HEK293 (cell line): ENCODE measurements around the gene GTF2F2.

Experiments used
- OVOL3 ChIP-seq: fragments of 450-650 bp; formaldehyde crosslinking; IDR thresholded peaks from 2 replicates; pipeline ENCODE4 v1.5.1; 2016; ENCODE audit warnings: missing biosample characterization, missing genetic modification characterization
- TRIM28 ChIP-seq: IDR thresholded peaks from 2 replicates; pipeline ENCODE4 v1.6.1; 2011; ENCODE audit warnings: low read length, control low read depth, borderline replicate concordance
- ZBTB7A ChIP-seq: fragments of 450-650 bp; formaldehyde crosslinking; IDR thresholded peaks from 2 replicates; pipeline ENCODE4 v1.5.1; 2016; ENCODE audit warnings: low read depth, missing biosample characterization, missing genetic modification characterization
- ZNF169 ChIP-seq: fragments of 450-650 bp; formaldehyde crosslinking; IDR thresholded peaks from 2 replicates; pipeline ENCODE4 v1.5.1; 2016; ENCODE audit warnings: missing biosample characterization, missing genetic modification characterization
- ZNF610 ChIP-seq: fragments of 450-650 bp; formaldehyde crosslinking; IDR thresholded peaks from 2 replicates; pipeline ENCODE4 v1.5.1; 2016; ENCODE audit warnings: missing biosample characterization, missing genetic modification characterization, borderline replicate concordance
- TF ChIP-seq, protein P1 (sequence below): fragments of 450-650 bp; formaldehyde crosslinking; optimal IDR thresholded peaks from 2 replicates; pipeline ENCODE3; 2016; ENCODE audit warnings: missing biosample characterization, mild to moderate bottlenecking, missing genetic modification characterization
- TF ChIP-seq, protein P2 (sequence below): fragments of 450-650 bp; formaldehyde crosslinking; IDR thresholded peaks from 2 replicates; pipeline ENCODE4 v1.5.1; 2016; ENCODE audit warnings: missing biosample characterization, missing genetic modification characterization
- TF ChIP-seq, protein P3 (sequence below): fragments of 450-650 bp; formaldehyde crosslinking; IDR thresholded peaks from 2 replicates; pipeline ENCODE4 v1.5.1; 2016; ENCODE audit warnings: missing biosample characterization, missing genetic modification characterization, borderline replicate concordance
- TF ChIP-seq, protein P4 (sequence below): fragments of 450-650 bp; formaldehyde crosslinking; IDR thresholded peaks from 2 replicates; pipeline ENCODE4 v1.5.1; 2016; ENCODE audit warnings: missing biosample characterization, missing genetic modification characterization

DNA sequence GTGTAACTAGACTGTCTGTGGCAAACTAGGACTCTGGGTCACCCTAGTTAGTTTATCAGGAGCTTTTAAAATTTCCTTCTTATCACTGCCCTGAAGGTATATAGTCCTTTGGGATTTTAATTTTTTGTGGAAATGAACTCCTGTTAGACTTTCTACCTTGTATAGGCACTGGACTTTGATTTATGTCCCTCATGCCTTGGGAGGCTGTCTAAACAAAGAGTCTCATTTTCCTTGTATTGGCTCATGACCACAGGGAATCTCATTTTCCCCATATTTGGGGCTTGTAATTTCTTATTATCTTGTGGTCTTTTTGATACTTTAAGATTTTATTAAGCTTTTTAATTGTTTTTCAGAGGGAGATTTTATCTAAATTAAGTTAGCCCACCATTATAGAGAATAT lies 59.1 kb downstream of the GTF2F2 start:
- TF ChIP-seq, protein P1, sequence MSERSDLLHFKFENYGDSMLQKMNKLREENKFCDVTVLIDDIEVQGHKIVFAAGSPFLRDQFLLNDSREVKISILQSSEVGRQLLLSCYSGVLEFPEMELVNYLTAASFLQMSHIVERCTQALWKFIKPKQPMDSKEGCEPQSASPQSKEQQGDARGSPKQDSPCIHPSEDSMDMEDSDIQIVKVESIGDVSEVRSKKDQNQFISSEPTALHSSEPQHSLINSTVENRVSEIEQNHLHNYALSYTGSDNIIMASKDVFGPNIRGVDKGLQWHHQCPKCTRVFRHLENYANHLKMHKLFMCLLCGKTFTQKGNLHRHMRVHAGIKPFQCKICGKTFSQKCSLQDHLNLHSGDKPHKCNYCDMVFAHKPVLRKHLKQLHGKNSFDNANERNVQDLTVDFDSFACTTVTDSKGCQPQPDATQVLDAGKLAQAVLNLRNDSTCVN, result no peak
- TF ChIP-seq ZNF169 (tag by site-specific recombination) (no peak), ZBTB7A (tag by site-specific recombination) (no peak), OVOL3 (no peak), ZNF610 (tag by site-specific recombination) (no peak), TRIM28 (no peak)
- TF ChIP-seq, protein P2, sequence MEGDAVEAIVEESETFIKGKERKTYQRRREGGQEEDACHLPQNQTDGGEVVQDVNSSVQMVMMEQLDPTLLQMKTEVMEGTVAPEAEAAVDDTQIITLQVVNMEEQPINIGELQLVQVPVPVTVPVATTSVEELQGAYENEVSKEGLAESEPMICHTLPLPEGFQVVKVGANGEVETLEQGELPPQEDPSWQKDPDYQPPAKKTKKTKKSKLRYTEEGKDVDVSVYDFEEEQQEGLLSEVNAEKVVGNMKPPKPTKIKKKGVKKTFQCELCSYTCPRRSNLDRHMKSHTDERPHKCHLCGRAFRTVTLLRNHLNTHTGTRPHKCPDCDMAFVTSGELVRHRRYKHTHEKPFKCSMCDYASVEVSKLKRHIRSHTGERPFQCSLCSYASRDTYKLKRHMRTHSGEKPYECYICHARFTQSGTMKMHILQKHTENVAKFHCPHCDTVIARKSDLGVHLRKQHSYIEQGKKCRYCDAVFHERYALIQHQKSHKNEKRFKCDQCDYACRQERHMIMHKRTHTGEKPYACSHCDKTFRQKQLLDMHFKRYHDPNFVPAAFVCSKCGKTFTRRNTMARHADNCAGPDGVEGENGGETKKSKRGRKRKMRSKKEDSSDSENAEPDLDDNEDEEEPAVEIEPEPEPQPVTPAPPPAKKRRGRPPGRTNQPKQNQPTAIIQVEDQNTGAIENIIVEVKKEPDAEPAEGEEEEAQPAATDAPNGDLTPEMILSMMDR, result no peak
- TF ChIP-seq, protein P3, sequence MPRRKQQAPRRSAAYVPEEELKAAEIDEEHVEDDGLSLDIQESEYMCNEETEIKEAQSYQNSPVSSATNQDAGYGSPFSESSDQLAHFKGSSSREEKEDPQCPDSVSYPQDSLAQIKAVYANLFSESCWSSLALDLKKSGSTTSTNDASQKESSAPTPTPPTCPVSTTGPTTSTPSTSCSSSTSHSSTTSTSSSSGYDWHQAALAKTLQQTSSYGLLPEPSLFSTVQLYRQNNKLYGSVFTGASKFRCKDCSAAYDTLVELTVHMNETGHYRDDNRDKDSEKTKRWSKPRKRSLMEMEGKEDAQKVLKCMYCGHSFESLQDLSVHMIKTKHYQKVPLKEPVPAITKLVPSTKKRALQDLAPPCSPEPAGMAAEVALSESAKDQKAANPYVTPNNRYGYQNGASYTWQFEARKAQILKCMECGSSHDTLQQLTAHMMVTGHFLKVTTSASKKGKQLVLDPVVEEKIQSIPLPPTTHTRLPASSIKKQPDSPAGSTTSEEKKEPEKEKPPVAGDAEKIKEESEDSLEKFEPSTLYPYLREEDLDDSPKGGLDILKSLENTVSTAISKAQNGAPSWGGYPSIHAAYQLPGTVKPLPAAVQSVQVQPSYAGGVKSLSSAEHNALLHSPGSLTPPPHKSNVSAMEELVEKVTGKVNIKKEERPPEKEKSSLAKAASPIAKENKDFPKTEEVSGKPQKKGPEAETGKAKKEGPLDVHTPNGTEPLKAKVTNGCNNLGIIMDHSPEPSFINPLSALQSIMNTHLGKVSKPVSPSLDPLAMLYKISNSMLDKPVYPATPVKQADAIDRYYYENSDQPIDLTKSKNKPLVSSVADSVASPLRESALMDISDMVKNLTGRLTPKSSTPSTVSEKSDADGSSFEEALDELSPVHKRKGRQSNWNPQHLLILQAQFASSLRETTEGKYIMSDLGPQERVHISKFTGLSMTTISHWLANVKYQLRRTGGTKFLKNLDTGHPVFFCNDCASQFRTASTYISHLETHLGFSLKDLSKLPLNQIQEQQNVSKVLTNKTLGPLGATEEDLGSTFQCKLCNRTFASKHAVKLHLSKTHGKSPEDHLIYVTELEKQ (tag by site-specific recombination), result no peak
- TF ChIP-seq, protein P4, sequence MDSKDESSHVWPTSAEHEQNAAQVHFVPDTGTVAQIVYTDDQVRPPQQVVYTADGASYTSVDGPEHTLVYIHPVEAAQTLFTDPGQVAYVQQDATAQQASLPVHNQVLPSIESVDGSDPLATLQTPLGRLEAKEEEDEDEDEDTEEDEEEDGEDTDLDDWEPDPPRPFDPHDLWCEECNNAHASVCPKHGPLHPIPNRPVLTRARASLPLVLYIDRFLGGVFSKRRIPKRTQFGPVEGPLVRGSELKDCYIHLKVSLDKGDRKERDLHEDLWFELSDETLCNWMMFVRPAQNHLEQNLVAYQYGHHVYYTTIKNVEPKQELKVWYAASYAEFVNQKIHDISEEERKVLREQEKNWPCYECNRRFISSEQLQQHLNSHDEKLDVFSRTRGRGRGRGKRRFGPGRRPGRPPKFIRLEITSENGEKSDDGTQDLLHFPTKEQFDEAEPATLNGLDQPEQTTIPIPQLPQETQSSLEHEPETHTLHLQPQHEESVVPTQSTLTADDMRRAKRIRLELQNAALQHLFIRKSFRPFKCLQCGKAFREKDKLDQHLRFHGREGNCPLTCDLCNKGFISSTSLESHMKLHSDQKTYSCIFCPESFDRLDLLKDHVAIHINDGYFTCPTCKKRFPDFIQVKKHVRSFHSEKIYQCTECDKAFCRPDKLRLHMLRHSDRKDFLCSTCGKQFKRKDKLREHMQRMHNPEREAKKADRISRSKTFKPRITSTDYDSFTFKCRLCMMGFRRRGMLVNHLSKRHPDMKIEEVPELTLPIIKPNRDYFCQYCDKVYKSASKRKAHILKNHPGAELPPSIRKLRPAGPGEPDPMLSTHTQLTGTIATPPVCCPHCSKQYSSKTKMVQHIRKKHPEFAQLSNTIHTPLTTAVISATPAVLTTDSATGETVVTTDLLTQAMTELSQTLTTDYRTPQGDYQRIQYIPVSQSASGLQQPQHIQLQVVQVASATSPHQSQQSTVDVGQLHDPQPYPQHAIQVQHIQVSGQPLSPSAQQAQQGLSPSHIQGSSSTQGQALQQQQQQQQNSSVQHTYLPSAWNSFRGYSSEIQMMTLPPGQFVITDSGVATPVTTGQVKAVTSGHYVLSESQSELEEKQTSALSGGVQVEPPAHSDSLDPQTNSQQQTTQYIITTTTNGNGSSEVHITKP (tag by site-specific recombination), result no peak
